ENCODE data around the gene FREY1. TPM values are rescaled to one million over a fixed set of nuclear protein-coding genes. Genes with fewer than 3 reads are reported as not detected.

The FREY1 gene
- total and polyA plus RNA-seq, 9 of the 15 experiments (the other 6 are each of a cell fraction or from before 2014, with no cell fraction given): 0.25 to 1.5 (median 1.1) TPM; not detected in 5

GRCh38 chr11:45857961-45858474 is 49.1 kb downstream of the FREY1 start (continued):
- TF ChIP-seq, protein P1, sequence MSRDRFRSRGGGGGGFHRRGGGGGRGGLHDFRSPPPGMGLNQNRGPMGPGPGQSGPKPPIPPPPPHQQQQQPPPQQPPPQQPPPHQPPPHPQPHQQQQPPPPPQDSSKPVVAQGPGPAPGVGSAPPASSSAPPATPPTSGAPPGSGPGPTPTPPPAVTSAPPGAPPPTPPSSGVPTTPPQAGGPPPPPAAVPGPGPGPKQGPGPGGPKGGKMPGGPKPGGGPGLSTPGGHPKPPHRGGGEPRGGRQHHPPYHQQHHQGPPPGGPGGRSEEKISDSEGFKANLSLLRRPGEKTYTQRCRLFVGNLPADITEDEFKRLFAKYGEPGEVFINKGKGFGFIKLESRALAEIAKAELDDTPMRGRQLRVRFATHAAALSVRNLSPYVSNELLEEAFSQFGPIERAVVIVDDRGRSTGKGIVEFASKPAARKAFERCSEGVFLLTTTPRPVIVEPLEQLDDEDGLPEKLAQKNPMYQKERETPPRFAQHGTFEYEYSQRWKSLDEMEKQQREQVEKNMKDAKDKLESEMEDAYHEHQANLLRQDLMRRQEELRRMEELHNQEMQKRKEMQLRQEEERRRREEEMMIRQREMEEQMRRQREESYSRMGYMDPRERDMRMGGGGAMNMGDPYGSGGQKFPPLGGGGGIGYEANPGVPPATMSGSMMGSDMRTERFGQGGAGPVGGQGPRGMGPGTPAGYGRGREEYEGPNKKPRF (IDR thresholded peaks at IDR 0.05; ENCODE audit: low read depth, low read length): no peak
- TF ChIP-seq TCFL5 (CRISPR knock-in tag; conservative IDR thresholded peaks at IDR 0.05) (no peak), JUN (IDR thresholded peaks at IDR 0.05; ENCODE audit: borderline replicate concordance, low read depth, low read length) (no peak), JUN (CRISPR knock-in tag; IDR thresholded peaks at IDR 0.05; ENCODE audit: borderline replicate concordance) (no peak), SP1 (CRISPR knock-in tag; IDR thresholded peaks at IDR 0.05) (no peak), MCM5 (IDR thresholded peaks at IDR 0.05; ENCODE audit: low read depth) (no peak), ZBTB34 (CRISPR knock-in tag; IDR thresholded peaks at IDR 0.05) (no peak), MAFK (IDR thresholded peaks at IDR 0.05; ENCODE audit: low read length) (no peak), ZNF586 (CRISPR knock-in tag; conservative IDR thresholded peaks at IDR 0.05) (no peak)

Other genes starting within 250 kb of the FREY1 start
- not detected in 2 replicates for gene CHST1, start 241.6 kb downstream of the FREY1 start, total RNA-seq (2014; rRNA removed)
- not detected in 2 replicates for gene CHST1, start 241.6 kb downstream of the FREY1 start, total RNA-seq (2014; rRNA removed; fragmentation: Illumina TruSeq; extraction: Trizol)
- gene CHST1, start 241.6 kb downstream of the FREY1 start, total RNA-seq (2015; rRNA removed; fragmentation: Illumina TruSeq; extraction: Trizol): 0.18 TPM in 1 of 2 replicates, not detected in the other
- 0.18 TPM in 1 of 2 replicates, not detected in the other for gene CHST1, start 241.6 kb downstream of the FREY1 start, total RNA-seq (2021)
- gene CHST1, start 241.6 kb downstream of the FREY1 start, polyA plus RNA-seq (2011; rRNA removed): 0.04 TPM in 1 of 2 replicates, not detected in the other
- not detected in 2 replicates for gene CHST1, start 241.6 kb downstream of the FREY1 start, polyA plus RNA-seq (2014; fragmentation: Illumina TruSeq; extraction: Trizol)
- gene CHST1, start 241.6 kb downstream of the FREY1 start, polyA plus RNA-seq (2014; fragmentation: Nextera tagmentation; extraction: Ambion mirVana): under 1 TPM; 0.14 to 0.32 TPM
- 0.08 TPM in 1 of 2 replicates, not detected in the other for gene CHST1, start 241.6 kb downstream of the FREY1 start, polyA plus RNA-seq (2014; rRNA removed)
- 3.6 and 5.4 TPM in 2 replicates for gene SLC35C1, start 102.1 kb downstream of the FREY1 start, total RNA-seq (2014; rRNA removed)
- gene SLC35C1, start 102.1 kb downstream of the FREY1 start, total RNA-seq (2014; rRNA removed; fragmentation: Illumina TruSeq; extraction: Trizol): 0.96 and 1.5 TPM in 2 replicates
- 2.4 and 3.0 TPM in 2 replicates for gene SLC35C1, start 102.1 kb downstream of the FREY1 start, total RNA-seq (2015; rRNA removed; fragmentation: Illumina TruSeq; extraction: Trizol)
- 13.1 and 14.9 TPM in 2 replicates for gene SLC35C1, start 102.1 kb downstream of the FREY1 start, total RNA-seq (2021)
- gene SLC35C1, start 102.1 kb downstream of the FREY1 start, polyA plus RNA-seq (2011; rRNA removed): 1.3 and 2.6 TPM in 2 replicates
- gene SLC35C1, start 102.1 kb downstream of the FREY1 start, polyA plus RNA-seq (2014; fragmentation: Illumina TruSeq; extraction: Trizol): 7.4 and 9.7 TPM in 2 replicates
- under 1 TPM; 0.65 to 0.98 TPM for gene SLC35C1, start 102.1 kb downstream of the FREY1 start, polyA plus RNA-seq (2014; fragmentation: Nextera tagmentation; extraction: Ambion mirVana)
- gene SLC35C1, start 102.1 kb downstream of the FREY1 start, polyA plus RNA-seq (2014; rRNA removed): 4.2 and 4.4 TPM in 2 replicates
- gene CRY2, start 59.8 kb downstream of the FREY1 start, total RNA-seq (2014; rRNA removed): 15.1 and 18.3 TPM in 2 replicates
- gene CRY2, start 59.8 kb downstream of the FREY1 start, total RNA-seq (2014; rRNA removed; fragmentation: Illumina TruSeq; extraction: Trizol): 8.5 and 10.4 TPM in 2 replicates
- 10.9 and 13.3 TPM in 2 replicates for gene CRY2, start 59.8 kb downstream of the FREY1 start, total RNA-seq (2015; rRNA removed; fragmentation: Illumina TruSeq; extraction: Trizol)
- gene CRY2, start 59.8 kb downstream of the FREY1 start, total RNA-seq (2021): 23.9 and 24.0 TPM in 2 replicates
- 15.8 and 21.7 TPM in 2 replicates for gene CRY2, start 59.8 kb downstream of the FREY1 start, polyA plus RNA-seq (2011; rRNA removed)
- gene CRY2, start 59.8 kb downstream of the FREY1 start, polyA plus RNA-seq (2014; fragmentation: Illumina TruSeq; extraction: Trizol): 14.5 and 14.8 TPM in 2 replicates
- gene CRY2, start 59.8 kb downstream of the FREY1 start, polyA plus RNA-seq (2014; fragmentation: Nextera tagmentation; extraction: Ambion mirVana): 1 to 10 TPM; 2.3 to 3.3 TPM
- 13.5 and 17.1 TPM in 2 replicates for gene CRY2, start 59.8 kb downstream of the FREY1 start, polyA plus RNA-seq (2014; rRNA removed)
- gene MAPK8IP1, start 21.6 kb downstream of the FREY1 start, total RNA-seq (2014; rRNA removed): 5.4 and 8.0 TPM in 2 replicates
- 0.89 and 1.5 TPM in 2 replicates for gene MAPK8IP1, start 21.6 kb downstream of the FREY1 start, total RNA-seq (2014; rRNA removed; fragmentation: Illumina TruSeq; extraction: Trizol)
- gene MAPK8IP1, start 21.6 kb downstream of the FREY1 start, total RNA-seq (2015; rRNA removed; fragmentation: Illumina TruSeq; extraction: Trizol): 2.1 and 2.3 TPM in 2 replicates
- gene MAPK8IP1, start 21.6 kb downstream of the FREY1 start, total RNA-seq (2021): 6.6 and 6.9 TPM in 2 replicates
- 2.5 and 3.9 TPM in 2 replicates for gene MAPK8IP1, start 21.6 kb downstream of the FREY1 start, polyA plus RNA-seq (2011; rRNA removed)
- gene MAPK8IP1, start 21.6 kb downstream of the FREY1 start, polyA plus RNA-seq (2014; fragmentation: Illumina TruSeq; extraction: Trizol): 2.9 and 4.0 TPM in 2 replicates
- gene MAPK8IP1, start 21.6 kb downstream of the FREY1 start, polyA plus RNA-seq (2014; fragmentation: Nextera tagmentation; extraction: Ambion mirVana): under 1 TPM; 0.13 to 0.14 TPM
- gene MAPK8IP1, start 21.6 kb downstream of the FREY1 start, polyA plus RNA-seq (2014; rRNA removed): 4.3 and 4.9 TPM in 2 replicates
- gene PEX16, start 10.6 kb upstream of the FREY1 start, total RNA-seq (2014; rRNA removed): 43.9 and 48.4 TPM in 2 replicates
- 6.0 and 8.9 TPM in 2 replicates for gene PEX16, start 10.6 kb upstream of the FREY1 start, total RNA-seq (2014; rRNA removed; fragmentation: Illumina TruSeq; extraction: Trizol)
- gene PEX16, start 10.6 kb upstream of the FREY1 start, total RNA-seq (2015; rRNA removed; fragmentation: Illumina TruSeq; extraction: Trizol): 16.2 and 22.5 TPM in 2 replicates
- 33.7 and 37.3 TPM in 2 replicates for gene PEX16, start 10.6 kb upstream of the FREY1 start, total RNA-seq (2021)
- 14.6 and 16.6 TPM in 2 replicates for gene PEX16, start 10.6 kb upstream of the FREY1 start, polyA plus RNA-seq (2011; rRNA removed)
- gene PEX16, start 10.6 kb upstream of the FREY1 start, polyA plus RNA-seq (2014; fragmentation: Illumina TruSeq; extraction: Trizol): 7.5 and 20.4 TPM in 2 replicates
- gene PEX16, start 10.6 kb upstream of the FREY1 start, polyA plus RNA-seq (2014; fragmentation: Nextera tagmentation; extraction: Ambion mirVana): 1 to 10 TPM; 1.5 to 3.9 TPM
- gene PEX16, start 10.6 kb upstream of the FREY1 start, polyA plus RNA-seq (2014; rRNA removed): 30.8 and 38.3 TPM in 2 replicates
- 6.6 and 8.7 TPM in 2 replicates for gene LARGE2, start 15.4 kb upstream of the FREY1 start, total RNA-seq (2014; rRNA removed)
- gene LARGE2, start 15.4 kb upstream of the FREY1 start, total RNA-seq (2014; rRNA removed; fragmentation: Illumina TruSeq; extraction: Trizol): 1.7 and 2.5 TPM in 2 replicates
- gene LARGE2, start 15.4 kb upstream of the FREY1 start, total RNA-seq (2015; rRNA removed; fragmentation: Illumina TruSeq; extraction: Trizol): 2.6 and 2.7 TPM in 2 replicates
- gene LARGE2, start 15.4 kb upstream of the FREY1 start, total RNA-seq (2021): 12.6 and 14.1 TPM in 2 replicates
- gene LARGE2, start 15.4 kb upstream of the FREY1 start, polyA plus RNA-seq (2011; rRNA removed): 7.2 and 12.7 TPM in 2 replicates
- 8.9 and 16.3 TPM in 2 replicates for gene LARGE2, start 15.4 kb upstream of the FREY1 start, polyA plus RNA-seq (2014; fragmentation: Illumina TruSeq; extraction: Trizol)
- gene LARGE2, start 15.4 kb upstream of the FREY1 start, polyA plus RNA-seq (2014; fragmentation: Nextera tagmentation; extraction: Ambion mirVana): under 1 TPM; 0.56 to 0.80 TPM
- 12.4 and 15.8 TPM in 2 replicates for gene LARGE2, start 15.4 kb upstream of the FREY1 start, polyA plus RNA-seq (2014; rRNA removed)
- 7.7 and 13.3 TPM in 2 replicates for gene PHF21A, start 214.2 kb upstream of the FREY1 start, total RNA-seq (2014; rRNA removed)
- gene PHF21A, start 214.2 kb upstream of the FREY1 start, total RNA-seq (2014; rRNA removed; fragmentation: Illumina TruSeq; extraction: Trizol): 8.6 and 9.7 TPM in 2 replicates
- 8.5 and 10.7 TPM in 2 replicates for gene PHF21A, start 214.2 kb upstream of the FREY1 start, total RNA-seq (2015; rRNA removed; fragmentation: Illumina TruSeq; extraction: Trizol)
- 20.4 and 26.6 TPM in 2 replicates for gene PHF21A, start 214.2 kb upstream of the FREY1 start, total RNA-seq (2021)
- gene PHF21A, start 214.2 kb upstream of the FREY1 start, polyA plus RNA-seq (2011; rRNA removed): 12.8 and 20.2 TPM in 2 replicates
- gene PHF21A, start 214.2 kb upstream of the FREY1 start, polyA plus RNA-seq (2014; fragmentation: Illumina TruSeq; extraction: Trizol): 25.7 and 32.4 TPM in 2 replicates
- gene PHF21A, start 214.2 kb upstream of the FREY1 start, polyA plus RNA-seq (2014; fragmentation: Nextera tagmentation; extraction: Ambion mirVana): 1 to 10 TPM; 1.5 to 2.2 TPM
- 12.7 and 14.5 TPM in 2 replicates for gene PHF21A, start 214.2 kb upstream of the FREY1 start, polyA plus RNA-seq (2014; rRNA removed)

All from K562 (cell line).